A549 (cell line): ENCODE measurements around the gene TMC5. TPM values are rescaled to one million over a fixed set of nuclear protein-coding genes. Genes with fewer than 3 reads are reported as not detected.

ENCODE experiments used
- ATAC-seq, 2 experiments: fragments of 200-7000 bp in 1 of 2; fragments of >200 bp in 1 of 2; cut with Nextera tagmentation in 1 of 2; cut with Tn5 transposase in 1 of 2; 3 replicates each; pipeline versions ENCODE4 v1.8.0 to v1.9.1; 2018 to 2020; ENCODE audit warnings: mild to moderate bottlenecking in 1 of 2, moderate library complexity in 1 of 2
- CTCF ChIA-PET: fragments of 300-600 bp; sonication (Branson Sonifier 250); formaldehyde crosslinking; extraction: SDS; loops from one replicate; lab custom pipeline; 2021; ENCODE audit warnings: antibody characterized with exemption, inconsistent platforms; lab: Yijun Ruan, JAX
- POLR2A ChIA-PET: fragments of 350-600 bp; formaldehyde crosslinking; extraction: SDS; loops from one replicate; lab custom pipeline; 2021; ENCODE audit warnings: antibody characterized with exemption, inconsistent platforms; lab: Yijun Ruan, JAX
- DNase-seq, 2 experiments: peaks; one replicate each; pipeline versions ENCODE4 v3.0.0 to v3.0.0-alpha.2; 2011 to 2016; ENCODE audit warnings: low read depth in 1 of 2, low spot score in 1 of 2
- FAIRE-seq: peaks from 2 replicates; lab custom pipeline; 2011; peaks lifted over from hg19 to GRCh38; lab: Jason Lieb, UNC
- H3K27ac ChIP-seq, 2 experiments: fragments of >200 bp; sonication (Bioruptor Twin); formaldehyde crosslinking; 3 replicates each; pipeline ENCODE4 v1.5.1; 2016 to 2017
- H3K4me1 ChIP-seq: fragments of >200 bp; sonication (Bioruptor Twin); formaldehyde crosslinking; 3 replicates; pipeline ENCODE4 v1.6.1; 2016
- H3K4me2 ChIP-seq: fragments of >200 bp; sonication (Bioruptor Twin); formaldehyde crosslinking; 3 replicates; pipeline ENCODE4 v1.6.1; 2016
- H3K4me3 ChIP-seq: fragments of >200 bp; sonication (Bioruptor Twin); formaldehyde crosslinking; 3 replicates; pipeline ENCODE4 v1.5.1; 2016
- H3K9me3 ChIP-seq: fragments of >200 bp; sonication (Bioruptor Twin); formaldehyde crosslinking; 3 replicates; pipeline ENCODE4 v1.6.1; 2016
- ATOH8 ChIP-seq: fragments of 250-450 bp; sonication (Bioruptor Pico); IDR thresholded peaks from 2 replicates; pipeline ENCODE4 v1.5.0; 2020; ENCODE audit warnings: low read depth, mild to moderate bottlenecking, moderate library complexity
- BHLHE40 ChIP-seq: IDR thresholded peaks from 2 replicates; pipeline ENCODE4 v1.6.1; 2012; ENCODE audit warnings: low read depth, low read length, inconsistent platforms
- CEBPB ChIP-seq, 2 experiments: fragments of >200 bp in 1 of 2; sonication (Bioruptor Twin) in 1 of 2; formaldehyde crosslinking in 1 of 2; IDR thresholded peaks; 2 replicates each; pipeline ENCODE4 v1.6.1; 2012 to 2016
- EP300 ChIP-seq, 2 experiments: fragments of >200 bp; sonication (Bioruptor Twin); formaldehyde crosslinking; IDR thresholded peaks; 2 replicates in 1 of 2; 3 replicates in 1 of 2; pipeline ENCODE4 v1.6.1; 2016 to 2017
- HDAC2 ChIP-seq: fragments of 200-600 bp; sonication (generic); IDR thresholded peaks from 2 replicates; pipeline ENCODE4 v1.6.1; 2016
- KDM5A ChIP-seq: fragments of 200-600 bp; sonication (generic); IDR thresholded peaks from 2 replicates; pipeline ENCODE4 v1.6.1; 2016; ENCODE audit warnings: antibody characterized with exemption, mild to moderate bottlenecking
- MAX ChIP-seq: IDR thresholded peaks from 2 replicates; pipeline ENCODE4 v1.6.1; 2012
- PHF8 ChIP-seq: fragments of 200-600 bp; sonication (generic); IDR thresholded peaks from 2 replicates; pipeline ENCODE4 v1.6.1; 2016; ENCODE audit warnings: low read depth, mild to moderate bottlenecking, antibody characterized with exemption, moderate library complexity, borderline replicate concordance
- RAD21 ChIP-seq, 2 experiments: fragments of >200 bp in 1 of 2; sonication (Bioruptor Twin) in 1 of 2; formaldehyde crosslinking in 1 of 2; IDR thresholded peaks in 1 of 2; conservative IDR thresholded peaks in 1 of 2; 2 replicates in 1 of 2; 3 replicates in 1 of 2; pipeline ENCODE4 v1.6.1; 2012 to 2018; ENCODE audit warnings: inconsistent platforms in 1 of 2
- RARB ChIP-seq: fragments of 250-450 bp; sonication (Bioruptor Pico); IDR thresholded peaks from 2 replicates; pipeline ENCODE4 v1.8.0; 2021; ENCODE audit warnings: mild to moderate bottlenecking, moderate library complexity
- REST ChIP-seq: fragments of 200-600 bp; sonication (generic); IDR thresholded peaks from 2 replicates; pipeline ENCODE4 v1.6.1; 2016; ENCODE audit warnings: antibody characterized with exemption, mild to moderate bottlenecking, moderate library complexity
- RFX5 ChIP-seq: fragments of 450-650 bp; IDR thresholded peaks from 2 replicates; pipeline ENCODE4 v1.7.1; 2014; ENCODE audit warnings: antibody characterized with exemption, mild to moderate bottlenecking, moderate library complexity
- RNF2 ChIP-seq: fragments of 200-600 bp; sonication (generic); IDR thresholded peaks from 2 replicates; pipeline ENCODE4 v1.6.1; 2016; ENCODE audit warnings: low read depth, mild to moderate bottlenecking, antibody characterized with exemption, moderate library complexity, borderline replicate concordance
- USF2 ChIP-seq: fragments of 450-650 bp; IDR thresholded peaks from 2 replicates; pipeline ENCODE4 v1.6.1; 2014; ENCODE audit warnings: antibody characterized with exemption
- ZFP36 ChIP-seq: fragments of 450-650 bp; IDR thresholded peaks from 2 replicates; pipeline ENCODE4 v1.6.1; 2014; ENCODE audit warnings: borderline replicate concordance; ENCODE audit not compliant: partially characterized antibody
- ZNF302 ChIP-seq: fragments of 250-450 bp; sonication (Bioruptor Pico); IDR thresholded peaks from 2 replicates; pipeline ENCODE4 v1.9.0; 2021; ENCODE audit warnings: inconsistent platforms, mild to moderate bottlenecking, moderate library complexity
- WGBS: methylation state at CpG from one replicate; pipeline ENCODE4 v1.1.6; 2017; ENCODE audit errors: missing lambda C conversion rate; 5-methylcytosine and 5-hydroxymethylcytosine counted together
- polyA plus RNA-seq, 4 experiments: library from polyadenylated mRNA; depleted of rRNA in 3 of 4; stranded (reverse); fragments of >200 nt; fragmentation: RNase III in 1 of 4; extraction: RNeasy Plus Mini Kit Qiagen cat#74134 plus additional on column Dnase treatment in 1 of 4; gene quantifications; 2 replicates in 3 of 4; 3 replicates in 1 of 4; pipeline ENCODE4 v1.2.3, GENCODE V29; 2011 to 2017

The TMC5 gene
- polyA plus RNA-seq, 2 of the 4 experiments (the other 2 are of a cell fraction), result 8.3 to 17.1 TPM

GRCh38 chr16:19468300-19468699 is 50.6 kb downstream of the TMC5 start:
- H3K4me3 ChIP-seq, result no peak overlapping the region
- ChIA-PET CTCF (no interaction called here), POLR2A (no interaction called here)
- DNase-seq, result no peak
- H3K4me2 ChIP-seq, result no peak overlapping the region
- no peaks in the 10 kb centered on the region for H3K9me3 ChIP-seq
- TF ChIP-seq HDAC2, result no peak
- no peak for TF ChIP-seq RAD21 (conservative IDR thresholded peaks at IDR 0.05 in 1 of 2, IDR thresholded peaks at IDR 0.05 in 1 of 2)
- no peak for ATAC-seq
- WGBS, result 91% methylated on average over 3 of the region's 3 CpGs
- peaks cover 13% of the 10 kb centered on the region; the same call in 2 of the 3 replicates for H3K4me1 ChIP-seq
- no peak for FAIRE-seq
- H3K27ac ChIP-seq, result no peak overlapping the region

GRCh38 chr16:19472482-19472881 is 54.8 kb downstream of the TMC5 start:
- no peak for DNase-seq
- H3K4me1 ChIP-seq, result peaks cover 5% of the 10 kb centered on the region; the same call in 1 of the 3 replicates
- no peak overlapping the region; a peak in 1 of 6 replicates for H3K27ac ChIP-seq
- FAIRE-seq, result no peak
- H3K4me2 ChIP-seq, result no peak overlapping the region
- H3K9me3 ChIP-seq, result no peaks in the 10 kb centered on the region
- 79% methylated on average over 6 of the region's 6 CpGs for WGBS
- no peak for TF ChIP-seq EP300 (IDR thresholded peaks at IDR 0.05)
- no peak for TF ChIP-seq RNF2
- TF ChIP-seq REST, result no peak
- no peak for TF ChIP-seq USF2
- TF ChIP-seq ZFP36, result no peak
- no peak for TF ChIP-seq KDM5A
- no peak for TF ChIP-seq ZNF302 (CRISPR knock-in tag)
- peak; percentile 11 to 53; a peak in 3 of 4 replicates for TF ChIP-seq CEBPB (IDR thresholded peaks at IDR 0.05)
- TF ChIP-seq, all 56 proteins: peak for 1
- ATAC-seq, result no peak
- ChIA-PET POLR2A (no interaction called here), CTCF (interaction anchor here (1.0 to 1.1 kb wide), 2 partner anchors 82 to 386 kb away, joined by 3 to 4 read pairs; no protein-coding TSS in a partner anchor)
- H3K4me3 ChIP-seq, result no peak overlapping the region

GRCh38 chr16:19474617-19475016 is 56.9 kb downstream of the TMC5 start:
- CTCF ChIA-PET, result interaction anchor here (1.3 to 1.9 kb wide), 2 partner anchors 28 to 295 kb away, joined by 5 to 8 read pairs; no protein-coding TSS in a partner anchor
- H3K4me2 ChIP-seq, result no peak overlapping the region
- no peak for DNase-seq
- no peak overlapping the region for H3K4me3 ChIP-seq
- H3K9me3 ChIP-seq, result no peaks in the 10 kb centered on the region
- no peak for FAIRE-seq
- H3K4me1 ChIP-seq, result peaks cover 7% of the 10 kb centered on the region; the same call in 2 of the 3 replicates
- TF ChIP-seq BHLHE40 (no peak), ATOH8 (CRISPR knock-in tag) (no peak), RFX5 (no peak), USF2 (no peak), RARB (no peak), MAX (no peak), PHF8 (no peak)
- peak; percentile 43 to 57; a peak in 3 of 6 replicates for ATAC-seq
- POLR2A ChIA-PET, result no interaction called here
- H3K27ac ChIP-seq, result no peak overlapping the region
- 97% methylated on average over 5 of the region's 5 CpGs for WGBS
